Measurements from ENCODE around the gene FOSB. TPM values are rescaled to one million over a fixed set of nuclear protein-coding genes. Genes with fewer than 3 reads are reported as not detected.

The FOSB gene
- total RNA-seq, 4 donors from 2014 or later = 0.60 to 4.9 (median 1.8) TPM

- no peak overlapping the region for H3K4me3 ChIP-seq
- TF ChIP-seq POLR2A (IDR thresholded peaks at IDR 0.05) = no peak
- no peaks in the 10 kb centered on the region for H3K9me3 ChIP-seq
- no peak for DNase-seq (ENCODE audit: low spot score in 2 of 2)
- H3K4me1 ChIP-seq = peaks cover 0 to 56% (median 32%) of the 10 kb centered on the region in 4 donors
- 80 to 84% methylated on average over 5 of the region's 5 CpGs for WGBS, 2 donors
- H3K27me3 ChIP-seq = peaks cover 0 to 74% of the 10 kb centered on the region in 2 donors
- no peaks in the 10 kb centered on the region for H3K36me3 ChIP-seq
- no peak overlapping the region for H3K27ac ChIP-seq
Measured at GRCh38 chr19:45495178-45495577, 27.4 kb downstream of the FOSB start.

- H3K4me1 ChIP-seq = peaks cover 0 to 56% (median 32%) of the 10 kb centered on the region in 4 donors
- 1 to 2% methylated on average over 21 to 24 of the region's 54 CpGs for whole genome bisulfite sequencing, 2 donors
- no peak for DNase-seq (ENCODE audit: low spot score in 2 of 2)
- H3K4me3 ChIP-seq = peak overlapping the region; percentile 23 to 79 (median 55)
- TF ChIP-seq CTCF (IDR thresholded peaks at IDR 0.05) = no peak
- TF ChIP-seq POLR2A (IDR thresholded peaks at IDR 0.05) = no peak
- no peak for TF ChIP-seq EP300 (IDR thresholded peaks at IDR 0.05)
- H3K27ac ChIP-seq = peak overlapping the region in 1 of 4 donors; percentile 36
- H3K9me3 ChIP-seq = no peaks in the 10 kb centered on the region
- H3K27me3 ChIP-seq = peaks cover 0 to 87% of the 10 kb centered on the region in 2 donors
- H3K36me3 ChIP-seq = no peaks in the 10 kb centered on the region
Measured at GRCh38 chr19:45496349-45496953, 28.7 kb downstream of the FOSB start.

- 30% methylated on average over 16 of the region's 16 CpGs for WGBS, 2 donors
- no peak for DNase-seq (ENCODE audit: low spot score in 2 of 2)
- TF ChIP-seq CTCF (IDR thresholded peaks at IDR 0.05) = no peak
- no peak for TF ChIP-seq EP300 (IDR thresholded peaks at IDR 0.05)
- no peak for TF ChIP-seq POLR2A (IDR thresholded peaks at IDR 0.05)
- peaks cover 0 to 49% (median 32%) of the 10 kb centered on the region in 4 donors for H3K4me1 ChIP-seq
- no peaks in the 10 kb centered on the region for H3K36me3 ChIP-seq
- no peak overlapping the region for H3K27ac ChIP-seq
- H3K4me3 ChIP-seq = no peak overlapping the region
- peaks cover 0 to 84% of the 10 kb centered on the region in 2 donors for H3K27me3 ChIP-seq
- no peaks in the 10 kb centered on the region for H3K9me3 ChIP-seq
Measured at GRCh38 chr19:45497791-45498190, 30.0 kb downstream of the FOSB start.

GRCh38 chr19:45498411-45499195 is 30.8 kb downstream of the FOSB start, which contains the start of gene PPM1N:
Gene PPM1N, plus strand, starts transcription at chr19:45498443. Its CDS starts 30 bp downstream, at chr19:45498473.
- H3K9me3 ChIP-seq = no peaks in the 10 kb centered on the region
- H3K4me1 ChIP-seq = peaks cover 0 to 41% (median 29%) of the 10 kb centered on the region in 4 donors
- H3K27me3 ChIP-seq = peaks cover 0 to 76% of the 10 kb centered on the region in 2 donors
- H3K4me3 ChIP-seq = peak within 1 kb of the TSS in 3 of 4 donors; percentile 30 to 79 (median 39)
- TF ChIP-seq POLR2A (IDR thresholded peaks at IDR 0.05) = no peak
- TF ChIP-seq CTCF (IDR thresholded peaks at IDR 0.05) = peak in 1 of 5 experiments; percentile 12
- TF ChIP-seq EP300 (IDR thresholded peaks at IDR 0.05) = no peak
- H3K36me3 ChIP-seq = no peaks in the 10 kb centered on the region
- no peak for DNase-seq (ENCODE audit: low spot score in 2 of 2)
- WGBS, 2 donors = 2 to 3% methylated on average over 55 to 83 of the region's 89 CpGs
- no peak within 1 kb of the TSS for H3K27ac ChIP-seq

- H3K4me3 ChIP-seq = peak overlapping the region in 2 of 4 donors; percentile 30 to 31
- H3K4me1 ChIP-seq = peaks cover 0 to 39% (median 28%) of the 10 kb centered on the region in 4 donors
- no peaks in the 10 kb centered on the region for H3K9me3 ChIP-seq
- no peak overlapping the region for H3K27ac ChIP-seq
- no peaks in the 10 kb centered on the region for H3K36me3 ChIP-seq
- TF ChIP-seq EP300 (IDR thresholded peaks at IDR 0.05) (no peak), CTCF (IDR thresholded peaks at IDR 0.05) (no peak), POLR2A (IDR thresholded peaks at IDR 0.05) (no peak)
- 9 to 13% methylated on average over 37 of the region's 37 CpGs for WGBS, 2 donors
- peaks cover 0 to 68% of the 10 kb centered on the region in 2 donors for H3K27me3 ChIP-seq
- peak in 1 of 2 donors; percentile 43 for DNase-seq (ENCODE audit: low spot score in 2 of 2)
Measured at GRCh38 chr19:45499196-45500180, 31.7 kb downstream of the FOSB start.

Data from tibial nerve (tissue), 4 donors.